Right lobe of liver (tissue), 6 donors: ENCODE results near the gene LHCGR. TPM values are rescaled to one million over a fixed set of nuclear protein-coding genes. Genes with fewer than 3 reads are reported as not detected.

ENCODE experiments used
- ATAC-seq, 4 donors: fragments of 200-7000 bp; cut with Tn5 transposase; one replicate each; pipeline ENCODE4 v1.9.1; 2020; ENCODE audit warnings: mild to moderate bottlenecking in 4 of 4, moderate library complexity in 4 of 4
- DNase-seq, 3 donors: peaks; one replicate each; pipeline ENCODE4 v3.0.0-alpha.2; 2020
- H3K27ac ChIP-seq, 3 donors: fragments of 200-600 bp; one replicate each; pipeline ENCODE4 v1.8.0; 2022
- H3K27me3 ChIP-seq, 2 donors: fragments of 200-600 bp; one replicate each; pipeline ENCODE4 v1.8.0; 2022
- H3K36me3 ChIP-seq, 4 donors: fragments of 200-600 bp; sonication (generic) in 1 of 4; one replicate each; pipeline versions ENCODE4 v1.5.1 to v1.8.0; 2017 to 2022; ENCODE audit warnings: control low read depth in 1 of 4
- H3K4me1 ChIP-seq, 4 donors: fragments of 200-600 bp; sonication (generic) in 1 of 4; one replicate each; pipeline versions ENCODE4 v1.5.1 to v1.8.0; 2017 to 2022; ENCODE audit warnings: control low read depth in 1 of 4
- H3K4me3 ChIP-seq, 3 donors: fragments of 200-600 bp; one replicate each; pipeline ENCODE4 v1.8.0; 2022
- H3K9me3 ChIP-seq, 4 donors: fragments of 200-600 bp; sonication (generic) in 1 of 4; one replicate each; pipeline versions ENCODE4 v1.5.1 to v1.8.0; 2017 to 2022; ENCODE audit warnings: control low read depth in 1 of 4
- CTCF ChIP-seq, 4 donors: fragments of 200-600 bp in 3 of 4; fragments of 450-650 bp in 1 of 4; IDR thresholded peaks; one replicate each; pipeline versions ENCODE4 v1.5.1 to v1.8.0; 2016 to 2022; ENCODE audit warnings: antibody characterized with exemption in 4 of 4, mild to moderate bottlenecking in 2 of 4
- POLR2A ChIP-seq: fragments of 450-650 bp; IDR thresholded peaks from one replicate; pipeline ENCODE4 v1.6.1; 2017; ENCODE audit warnings: antibody characterized with exemption, mild to moderate bottlenecking
- WGBS: methylation state at CpG from one replicate; pipeline ENCODE4 v1.1.6; 2018; ENCODE audit warnings: low coverage, low lambda C conversion rate; ENCODE audit not compliant: insufficient coverage; ENCODE audit errors: missing lambda C conversion rate; 5-methylcytosine and 5-hydroxymethylcytosine counted together
- intact Hi-C, 2 donors: fragments of 100-400 bp; cut with DNase I; formaldehyde crosslinking; loops; one replicate each; pipeline versions ENCODE4 v1.11.2 to v1.14.1; 2022
- total RNA-seq, 6 experiments: library from RNA; depleted of rRNA in 2 of 6; stranded (reverse); fragments of >200 nt in 2 of 6; fragmentation: NEBNext Ultra II Directional in 3 of 6; extraction: Animal tissue kit (Norgen Biotek cat#: 25700) in 3 of 6; gene quantifications; one replicate each; pipeline versions ENCODE4 v1.1.0 to v1.2.4, GENCODE V29; 2016 to 2023
- donor health status: DM: no; HTN: yes; CAD: no.
- donor health status: DM: no; HTN: no; CAD: no.
- donor health status: DM: no; HTN: no; CAD: no.
- donor health status: DM: no; HTN: yes; CAD: no.
- donor health status: DM: no; HTN: yes; CAD: no.

Gene LHCGR
- total RNA-seq, 6 experiments from 2014 or later, result not detected

- DNase-seq (no peak), ATAC-seq (no peak)
- Histone ChIP-seq H3K27ac (no peak overlapping the region), H3K4me1 (no peaks in the 10 kb centered on the region), H3K9me3 (no peaks in the 10 kb centered on the region), H3K4me3 (no peak overlapping the region), H3K36me3 (no peaks in the 10 kb centered on the region), H3K27me3 (no peaks in the 10 kb centered on the region)
- intact Hi-C loops, result no loop called here
- no peak for TF ChIP-seq CTCF (IDR thresholded peaks at IDR 0.05)
- 51% methylated on average over 13 of the region's 13 CpGs for WGBS
Observed at GRCh38 chr2:48790407-48791170, 35.1 kb upstream of the LHCGR start.

GRCh38 chr2:48787580-48787979 is 32.1 kb upstream of the LHCGR start:
- ATAC-seq (no peak), DNase-seq (no peak)
- H3K36me3 ChIP-seq, result no peaks in the 10 kb centered on the region
- H3K4me1 ChIP-seq, result no peaks in the 10 kb centered on the region
- intact Hi-C loops, result no loop called here
- H3K27ac ChIP-seq, result no peak overlapping the region
- no peak overlapping the region for H3K4me3 ChIP-seq
- no peak for TF ChIP-seq CTCF (IDR thresholded peaks at IDR 0.05)
- H3K27me3 ChIP-seq, result no peaks in the 10 kb centered on the region
- 62% methylated on average over 8 of the region's 8 CpGs for WGBS
- H3K9me3 ChIP-seq, result no peaks in the 10 kb centered on the region

GRCh38 chr2:48781366-48781765 is 25.8 kb upstream of the LHCGR start:
- Histone ChIP-seq H3K4me3 (no peak overlapping the region), H3K9me3 (no peaks in the 10 kb centered on the region), H3K27me3 (no peaks in the 10 kb centered on the region), H3K4me1 (no peaks in the 10 kb centered on the region), H3K36me3 (no peaks in the 10 kb centered on the region), H3K27ac (no peak overlapping the region)
- TF ChIP-seq POLR2A (no peak), CTCF (IDR thresholded peaks at IDR 0.05) (no peak)
- intact Hi-C loops, result no loop called here
- DNase-seq (no peak), ATAC-seq (no peak)
- WGBS, result 82% methylated on average over 1 of the region's 1 CpG

- intact Hi-C loops, result no loop called here
- no peak overlapping the region for H3K27ac ChIP-seq
- peak in 1 of 4 donors; percentile 10 for ATAC-seq
- no peaks in the 10 kb centered on the region for H3K27me3 ChIP-seq
- no peaks in the 10 kb centered on the region for H3K36me3 ChIP-seq
- WGBS, result 47% methylated on average over 4 of the region's 4 CpGs
- H3K4me3 ChIP-seq, result no peak overlapping the region
- TF ChIP-seq CTCF (IDR thresholded peaks at IDR 0.05) (no peak), POLR2A (no peak)
- DNase-seq, result no peak
- no peaks in the 10 kb centered on the region for H3K9me3 ChIP-seq
- H3K4me1 ChIP-seq, result no peaks in the 10 kb centered on the region
Observed at GRCh38 chr2:48779019-48779716, 23.6 kb upstream of the LHCGR start.
